ENCODE results near the gene EIF2S1.
A peak's percentile ranks its signal among the peaks of the same experiment; 100 is the strongest.
"Not testable (repeated sequence)": the region's sequence is repeated elsewhere in the genome, so short reads cannot be mapped to it uniquely, and the experiment has no call there.

EIF2S1 gene

DNA sequence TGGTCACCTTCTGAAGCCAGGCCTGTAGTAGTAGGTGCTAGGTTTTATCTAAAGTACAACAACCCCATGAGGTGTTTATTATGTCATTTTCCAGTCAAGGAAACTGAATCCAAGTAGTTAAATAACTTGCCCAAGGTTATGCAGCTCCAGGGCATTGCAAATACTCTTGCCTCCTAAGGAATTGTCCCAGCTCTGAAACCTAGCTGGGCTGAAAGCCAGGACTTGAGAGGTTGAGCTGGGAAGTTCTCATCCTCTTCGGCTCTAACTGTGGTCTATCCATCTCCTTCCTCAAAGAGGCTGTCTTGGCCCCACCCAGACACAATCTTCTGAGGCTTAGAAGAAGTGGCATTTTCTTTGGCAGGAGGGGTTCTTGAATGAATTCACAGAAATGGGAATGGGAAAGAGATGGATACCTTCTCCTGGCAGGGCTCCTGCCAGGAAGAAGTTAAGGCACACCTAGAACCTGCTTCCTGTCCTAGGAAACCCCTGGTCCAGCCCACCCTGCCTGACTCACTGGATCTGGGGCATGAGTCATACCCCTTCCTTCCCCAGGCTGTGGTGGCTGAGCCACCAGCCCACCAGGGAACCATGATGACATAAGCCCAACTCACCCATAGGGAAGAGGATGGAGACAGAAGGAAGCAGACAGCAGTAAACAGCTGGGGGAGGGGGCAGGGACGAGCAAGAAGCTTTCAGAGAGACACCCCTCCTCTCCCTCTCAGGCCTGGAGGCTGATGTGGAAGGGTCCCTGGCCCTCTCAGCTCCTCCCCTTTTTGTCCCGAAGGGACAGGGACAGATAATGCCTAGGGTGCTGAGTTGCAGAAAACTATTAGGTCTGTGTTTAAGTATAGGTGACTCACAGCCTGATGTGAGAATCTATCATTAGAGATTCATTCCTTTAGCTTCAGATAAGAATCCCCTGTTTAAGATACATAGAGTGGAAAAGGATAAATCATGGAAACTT, 54.0 kb downstream of the EIF2S1 start:
- peak in 1 of 2 experiments; percentile 56 for DNase-seq

DNA sequence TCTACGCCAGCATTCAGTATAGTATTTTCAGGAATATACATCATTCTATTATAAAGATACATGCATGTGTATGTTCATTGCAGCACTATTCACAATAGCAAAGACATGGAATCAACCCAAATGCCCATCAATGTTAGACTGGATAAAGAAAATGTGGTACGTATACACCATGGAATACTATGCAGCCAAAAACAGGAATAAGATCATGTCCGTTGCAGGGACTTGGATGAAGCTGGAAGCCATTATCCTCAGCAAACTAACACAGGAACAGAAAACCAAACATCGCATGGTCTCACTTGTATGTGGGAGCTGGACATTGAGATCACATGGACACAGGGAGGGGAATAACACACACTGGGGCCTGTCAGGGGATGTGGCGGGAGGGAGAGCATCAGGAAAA, 55.5 kb downstream of the EIF2S1 start:
- not testable (repeated sequence) for DNase-seq

DNA sequence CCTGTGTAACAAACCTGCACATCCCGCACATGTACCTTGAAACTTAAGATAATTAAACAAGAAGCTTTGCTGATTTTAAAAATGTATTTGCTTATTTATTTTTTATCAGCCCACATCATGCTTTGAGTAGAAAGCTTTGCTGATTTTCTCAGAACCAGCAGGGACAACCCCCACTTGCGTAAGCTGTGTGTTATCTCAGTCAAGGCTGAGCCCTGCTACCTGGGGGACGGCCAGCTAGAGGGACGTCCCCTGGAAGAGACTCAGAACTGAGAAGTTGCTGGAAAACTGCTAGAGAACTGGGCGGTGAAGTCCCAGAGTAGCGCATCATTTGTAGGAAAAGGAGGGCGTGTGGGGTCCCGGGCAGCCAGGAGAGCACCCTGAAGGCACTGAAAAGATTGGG, 56.0 kb downstream of the EIF2S1 start:
- no peak for DNase-seq

DNA sequence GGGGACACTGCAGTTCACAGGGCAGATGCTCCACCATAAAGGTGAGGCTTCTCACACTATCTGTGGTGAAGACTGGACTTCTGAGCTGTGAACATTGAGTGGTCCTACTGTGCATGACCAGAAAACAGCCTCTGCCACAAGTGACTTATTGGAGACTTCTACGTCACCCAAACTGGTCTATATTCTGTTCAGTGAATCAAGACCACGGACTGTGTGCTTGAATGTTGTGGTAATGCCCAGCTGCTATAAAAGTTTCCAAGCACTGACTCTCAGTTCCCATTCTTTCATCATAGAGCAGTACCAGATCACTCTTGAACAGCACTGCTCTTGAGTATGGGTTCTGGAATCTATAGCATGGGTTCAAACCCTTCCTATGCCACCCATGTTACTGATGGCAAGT, 56.7 kb downstream of the EIF2S1 start:
- no peak for DNase-seq

DNA sequence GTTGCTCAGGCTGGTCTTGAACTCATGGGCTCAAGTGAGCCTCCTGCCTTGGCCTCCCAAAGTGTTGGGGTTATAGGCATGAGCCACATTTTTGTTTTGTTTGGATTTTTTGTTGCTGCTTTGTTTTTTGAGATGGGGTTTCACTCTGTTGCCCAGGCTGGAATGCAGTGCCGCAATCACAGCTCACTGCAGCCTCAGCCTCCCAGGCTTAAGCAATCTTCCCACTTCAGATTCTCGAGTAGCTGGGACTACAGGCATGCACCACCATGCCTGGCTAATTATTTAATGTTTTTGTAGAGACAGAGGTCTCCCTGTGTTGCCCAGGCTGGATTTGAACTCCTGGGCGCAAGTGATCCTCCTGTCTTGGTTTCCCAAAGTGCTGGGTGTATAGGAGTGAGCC, 57.5 kb downstream of the EIF2S1 start:
- no peak for DNase-seq

DNA sequence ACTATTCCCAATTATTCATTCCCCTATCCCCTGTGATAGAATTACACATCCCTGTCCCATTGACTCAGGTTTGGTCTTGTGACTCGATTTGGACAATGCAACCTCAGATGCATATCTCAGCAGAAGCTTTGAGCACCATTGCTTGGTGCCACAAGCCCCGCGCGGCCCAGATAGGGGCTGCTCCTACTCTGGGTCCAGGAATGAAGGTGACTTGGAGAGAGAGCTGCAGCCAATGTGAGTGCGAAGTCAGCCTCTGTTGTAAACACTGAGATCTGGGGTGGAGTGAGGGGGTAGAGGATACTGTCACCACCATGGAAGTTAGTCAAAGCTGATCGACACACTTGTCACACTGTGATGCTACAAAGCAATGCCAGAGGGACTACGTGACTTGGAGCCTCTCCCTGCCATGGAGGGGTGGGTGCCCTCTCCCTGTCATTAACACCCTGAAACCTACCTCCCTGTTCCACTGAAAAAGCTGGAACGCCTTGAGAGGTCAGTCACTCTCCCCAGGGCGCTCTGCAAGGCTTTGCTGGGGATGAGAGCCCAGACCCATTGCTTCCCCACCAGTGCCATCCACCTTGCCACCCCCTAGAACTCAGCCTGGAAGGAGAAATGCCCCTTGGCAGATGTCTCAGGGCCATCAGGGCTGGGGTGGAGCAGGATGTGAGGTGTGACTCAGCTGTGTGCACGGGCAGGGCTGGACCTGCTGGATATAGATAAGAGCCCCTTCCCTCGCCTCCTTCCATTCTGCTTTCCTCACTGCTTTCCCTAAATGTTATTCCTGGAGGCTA, 58.5 kb downstream of the EIF2S1 start:
- no peak for DNase-seq

DNA sequence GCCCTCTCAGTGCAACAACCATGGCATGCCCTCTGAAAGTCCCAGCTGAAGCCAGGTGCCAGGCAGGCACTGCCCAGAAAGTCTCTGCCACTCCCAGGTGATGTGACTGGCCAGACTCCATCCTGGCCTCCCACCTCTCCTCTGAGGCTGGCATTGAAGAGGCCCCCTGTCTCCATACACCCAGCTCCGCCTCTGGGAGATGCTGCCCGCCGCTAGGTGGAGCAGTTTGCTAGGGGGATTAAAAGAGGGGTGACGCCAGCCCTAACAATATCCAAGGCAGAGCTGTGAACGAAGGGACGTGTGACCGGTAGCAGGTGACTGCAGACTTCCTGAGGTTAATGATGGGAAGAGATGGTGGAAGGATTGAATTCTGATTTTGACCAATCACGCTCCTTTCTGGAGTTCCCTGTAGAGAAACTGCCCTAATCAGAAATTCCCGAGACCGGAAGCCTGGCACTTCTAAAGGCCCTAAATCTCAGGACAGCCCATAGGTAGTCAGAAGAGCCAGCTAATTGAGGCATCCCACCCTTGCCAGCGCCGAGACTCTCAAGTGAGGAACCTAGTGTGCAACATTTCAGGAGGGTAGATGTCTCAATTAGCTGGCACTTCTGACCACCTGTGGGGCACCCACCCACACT, 60.1 kb downstream of the EIF2S1 start:
- peak in 1 of 2 experiments; percentile 16 for DNase-seq

DNA sequence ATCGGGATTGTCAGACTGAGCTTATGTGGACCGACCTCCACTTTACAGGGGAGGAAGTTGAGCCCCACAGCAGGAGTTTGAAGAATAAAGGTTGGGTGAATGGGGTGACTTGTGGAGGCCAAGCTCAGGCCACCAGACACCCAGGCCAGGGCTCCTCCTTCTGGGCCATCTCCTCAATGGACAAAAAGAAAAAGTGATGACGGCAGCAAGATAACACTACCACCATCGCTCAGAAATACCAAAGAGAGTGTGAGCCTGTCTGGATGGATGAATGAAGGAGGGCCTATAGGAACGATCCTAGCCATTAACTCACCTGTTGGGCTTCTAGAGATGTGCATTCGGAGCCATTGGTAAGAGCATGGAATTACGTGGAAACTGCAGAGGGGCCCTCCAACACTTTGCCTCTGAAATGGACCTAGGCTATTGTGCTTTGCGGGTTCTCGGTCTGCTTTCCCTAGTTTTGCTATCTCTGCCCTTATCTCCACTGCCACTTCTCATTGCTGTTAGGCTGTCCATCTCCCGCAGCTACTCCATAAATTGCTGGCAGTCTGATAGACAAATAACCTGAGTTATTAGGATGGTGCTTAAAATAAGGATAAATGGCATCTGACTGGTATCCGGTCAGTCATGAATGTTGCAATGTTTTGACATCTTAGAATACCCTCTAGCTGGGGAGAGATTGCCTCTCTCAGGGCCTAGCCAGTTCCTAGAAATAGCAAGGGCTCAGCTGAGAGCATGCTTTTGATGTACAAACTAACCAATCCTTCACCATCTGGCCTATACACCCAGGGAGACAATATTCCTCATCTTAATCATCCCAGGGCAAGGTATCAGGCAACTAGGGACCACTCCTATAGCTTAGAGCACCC, 61.5 kb downstream of the EIF2S1 start:
- no peak for DNase-seq

DNA sequence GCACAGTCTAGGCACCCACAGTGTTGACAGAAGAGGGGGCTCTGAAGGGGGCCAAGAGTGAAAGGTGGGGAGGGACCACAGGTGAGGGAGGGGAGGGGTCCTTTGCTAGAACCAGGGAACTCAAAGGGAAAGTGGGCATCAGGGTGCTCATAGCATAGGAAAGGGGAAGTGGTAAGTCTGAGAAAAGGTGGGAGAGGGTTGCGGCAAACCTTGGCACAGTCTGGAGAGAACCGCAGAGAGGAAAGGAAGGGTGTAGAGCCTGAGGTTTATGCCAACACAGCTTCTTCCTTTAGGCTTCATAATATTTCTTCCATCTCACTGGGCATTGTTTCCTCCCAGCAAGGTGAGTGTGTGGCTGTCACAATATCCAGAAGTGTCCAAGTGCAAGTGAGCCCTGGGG, 63.3 kb downstream of the EIF2S1 start:
- DNase-seq: no peak

DNA sequence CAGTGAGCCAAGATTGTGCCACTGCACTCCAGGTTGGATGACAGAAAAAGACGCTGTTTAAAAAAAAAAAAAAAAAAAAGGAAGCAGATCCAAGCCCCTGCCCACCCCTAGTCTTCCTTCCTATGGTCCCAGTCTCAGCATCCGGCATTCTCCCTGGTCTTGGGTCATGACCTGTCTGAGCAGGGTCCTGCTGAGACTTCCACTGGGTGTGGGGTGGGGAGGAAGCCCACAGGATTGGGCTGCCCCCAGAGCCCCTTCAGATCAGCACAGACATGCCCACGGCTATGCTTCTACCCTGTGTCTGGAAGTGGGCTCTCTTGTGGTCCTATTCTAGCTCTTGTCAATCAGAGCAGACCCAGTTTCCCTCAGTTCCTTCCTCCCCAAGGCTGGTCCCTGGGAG, 64.4 kb downstream of the EIF2S1 start:
- DNase-seq: no peak

DNA sequence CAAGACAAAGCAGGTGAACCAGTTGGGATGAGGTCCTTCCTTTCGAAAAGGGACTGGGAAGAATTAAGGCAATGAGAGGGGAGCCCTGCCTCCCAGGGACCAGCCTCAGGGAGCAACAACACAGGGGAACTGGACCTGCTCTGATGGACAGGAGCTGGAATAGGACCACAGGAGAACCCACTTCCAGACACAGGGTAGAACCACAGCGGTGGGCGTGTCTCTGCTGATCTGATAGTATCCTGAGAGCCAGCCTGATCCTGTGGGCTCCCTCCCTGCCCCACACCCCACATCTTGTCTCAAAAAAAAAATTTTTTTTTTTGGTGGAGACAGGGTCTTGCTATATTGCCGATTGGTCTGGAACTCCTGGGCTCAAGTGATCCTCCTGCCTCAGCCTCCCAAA, 65.5 kb downstream of the EIF2S1 start:
- DNase-seq: no peak

DNA sequence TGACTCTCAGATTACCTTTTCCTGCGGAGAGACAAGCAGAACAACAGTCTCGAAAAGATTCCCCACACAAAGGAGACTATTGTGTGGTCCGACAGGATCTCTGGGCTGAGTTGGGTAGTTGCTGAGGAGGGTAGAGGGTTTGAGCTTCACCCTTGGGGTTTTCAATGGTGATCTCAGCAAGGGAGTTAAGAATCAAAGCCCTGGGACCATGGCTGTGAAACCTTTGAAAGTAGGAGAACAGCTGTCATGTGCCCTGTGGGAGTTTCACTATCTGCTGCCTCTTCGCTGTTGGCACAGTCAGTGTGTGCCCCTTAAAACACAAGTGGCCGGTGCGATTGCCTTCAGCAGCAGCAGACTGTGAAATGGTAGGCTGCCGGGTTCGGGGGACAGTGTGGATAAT, 66.0 kb downstream of the EIF2S1 start:
- no peak for DNase-seq

DNA sequence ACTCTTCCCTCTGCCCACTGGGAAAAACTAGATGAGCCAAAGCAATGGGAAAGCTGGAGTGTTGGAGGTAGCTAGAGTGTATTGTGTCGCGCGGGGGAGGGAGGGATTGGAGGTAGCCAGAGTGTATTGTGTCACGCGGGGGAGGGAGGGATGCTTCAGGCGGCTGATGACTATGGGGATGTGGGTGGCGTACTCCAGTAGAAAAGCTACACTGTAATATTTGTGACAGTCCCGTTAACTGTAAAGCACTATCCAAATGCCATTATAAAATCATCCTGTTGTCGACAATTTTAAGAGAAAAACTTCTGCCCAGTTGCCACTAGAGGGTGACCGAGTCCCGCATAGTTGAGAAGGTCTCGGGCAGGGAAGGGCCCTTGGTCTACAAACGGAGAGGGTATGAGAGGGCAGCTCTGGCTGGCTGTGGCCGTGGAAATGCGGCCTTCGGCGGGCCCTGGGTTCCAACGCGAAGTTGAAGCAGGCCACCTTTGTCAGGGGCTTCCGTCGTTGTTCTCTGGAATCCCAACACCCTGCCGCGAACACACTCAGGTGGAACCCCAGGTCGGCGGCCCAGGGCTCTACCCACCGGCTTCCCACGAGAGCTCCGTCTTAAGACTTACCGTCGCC, 67.0 kb downstream of the EIF2S1 start:
- DNase-seq: peak; percentile 58 to 65

DNA sequence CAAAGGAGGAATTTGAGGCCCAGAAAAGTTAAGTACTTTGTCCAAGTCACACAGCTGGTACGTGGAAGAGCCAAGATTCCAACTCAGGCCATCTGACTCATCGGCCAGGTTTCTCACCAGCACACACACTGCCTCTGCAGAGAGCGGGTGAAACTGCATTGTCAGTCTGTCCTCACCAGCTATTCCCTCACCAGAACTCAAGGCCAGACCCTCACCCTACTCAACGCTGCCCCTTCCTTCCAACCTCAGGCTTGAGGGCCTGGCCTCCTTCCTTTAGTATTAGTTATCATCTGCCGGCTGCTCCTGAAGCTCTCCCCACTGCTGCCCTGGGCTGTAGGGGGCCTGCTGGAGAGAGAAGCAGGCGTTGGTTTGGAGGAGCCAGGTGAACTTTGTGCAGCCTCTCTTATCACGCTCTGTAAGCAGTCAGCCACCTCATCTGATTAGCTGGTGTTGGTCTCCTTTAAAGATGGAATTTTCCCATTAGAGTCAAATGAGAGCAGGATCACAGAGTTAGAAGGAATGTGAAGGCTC, 68.4 kb downstream of the EIF2S1 start:
- DNase-seq: no peak

DNA sequence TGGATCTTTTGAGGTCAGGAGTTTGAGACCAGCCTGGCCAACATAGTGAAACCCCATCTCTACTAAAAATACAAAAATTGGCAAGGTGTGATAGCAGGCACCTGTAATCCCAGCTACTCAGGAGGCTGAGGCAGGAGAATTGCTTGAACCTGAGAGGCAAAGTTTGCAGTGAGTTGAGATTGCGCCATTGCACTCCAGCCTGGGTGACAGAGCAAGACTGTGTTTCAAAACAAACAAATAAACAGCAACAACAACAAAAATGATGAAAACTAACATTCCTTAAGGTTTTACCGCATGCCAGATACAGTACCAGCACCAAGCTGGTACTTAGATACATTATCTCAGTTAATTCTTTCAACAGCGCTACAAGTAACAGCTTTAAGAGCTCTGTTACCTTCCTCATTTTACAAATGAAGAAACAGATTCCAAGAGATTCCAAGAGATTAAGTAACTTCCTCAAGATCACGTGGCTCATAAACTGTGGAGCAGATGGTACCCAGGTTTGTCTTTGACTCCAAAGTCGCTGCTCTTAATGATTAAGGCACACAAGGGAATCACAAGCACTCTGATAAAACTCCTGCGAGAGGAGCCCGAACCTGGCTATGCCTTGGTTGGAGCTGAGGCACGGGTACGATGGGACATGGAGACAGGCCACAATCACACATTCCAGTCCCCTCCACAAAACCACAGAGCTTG, 69.5 kb downstream of the EIF2S1 start:
- no peak for DNase-seq

DNA sequence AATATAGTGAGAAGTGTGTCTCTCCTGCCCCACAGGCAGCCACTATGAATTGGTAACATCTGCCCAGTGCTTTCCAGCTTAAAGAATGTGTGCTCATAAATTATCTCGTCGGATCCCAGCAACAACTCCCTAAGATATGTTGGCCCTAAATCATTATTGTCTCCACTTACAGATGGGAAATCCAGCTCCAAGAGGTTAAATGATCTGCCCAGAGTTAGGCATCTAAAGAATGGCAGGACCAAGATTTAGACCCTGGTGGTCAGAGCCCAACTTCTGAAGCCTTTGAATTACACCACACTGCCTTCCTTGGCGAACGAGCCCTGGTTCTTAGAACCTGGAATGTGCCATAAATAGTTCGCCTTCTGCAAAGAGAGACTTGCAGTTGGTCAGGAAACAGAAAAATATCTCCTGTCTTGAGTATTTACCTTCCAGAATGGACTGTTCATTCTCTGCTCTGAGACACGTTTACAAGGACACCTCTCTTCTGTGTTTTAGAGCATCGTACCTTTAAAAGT, 72.0 kb downstream of the EIF2S1 start:
- no peak for DNase-seq

DNA sequence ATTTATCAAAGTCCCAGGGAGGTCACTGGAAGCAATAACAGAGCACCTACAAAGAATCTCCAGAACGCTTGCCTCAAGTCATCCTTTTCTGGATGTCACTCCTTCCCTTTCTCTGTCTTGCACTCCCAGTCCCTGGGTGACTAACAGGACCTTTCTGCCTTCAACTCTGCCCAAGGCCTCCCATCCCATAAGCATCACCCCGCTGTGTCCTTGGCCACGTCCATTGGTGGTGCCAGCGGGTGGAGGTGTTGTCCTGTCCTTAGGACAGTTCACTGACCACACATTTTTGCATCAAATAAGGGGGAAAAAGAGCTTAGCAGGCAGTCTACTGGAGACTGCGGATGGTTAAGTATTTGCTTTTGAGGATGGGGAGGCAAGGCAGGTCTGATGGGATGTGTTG, 75.5 kb downstream of the EIF2S1 start:
- DNase-seq: no peak

All from stimulated activated CD4-positive, alpha-beta T cell treated with anti-CD3 and anti-CD28 coated beads, Interleukin-4, amount 100 ng/mL, for 4 hours (primary cell).